WERI-Rb-1 (cell line): ENCODE data around the gene CXXC5.

Source experiments
- DNase-seq: peaks from one replicate; pipeline ENCODE4 v3.0.0-alpha.2; 2020
- H3K27ac ChIP-seq: fragments of 250-450 bp; sonication (Bioruptor Pico); 2 replicates; pipeline ENCODE4 v1.5.1; 2020; ENCODE audit warnings: mild to moderate bottlenecking, moderate library complexity
- H3K27me3 ChIP-seq: fragments of 250-450 bp; sonication (Bioruptor Pico); 2 replicates; pipeline ENCODE4 v1.5.1; 2021; ENCODE audit warnings: mild to moderate bottlenecking, low read depth, moderate library complexity; ENCODE audit not compliant: insufficient read depth, severe bottlenecking
- H3K36me3 ChIP-seq: fragments of 250-450 bp; sonication (Bioruptor Pico); 2 replicates; pipeline ENCODE4 v1.5.1; 2020; ENCODE audit warnings: mild to moderate bottlenecking, moderate library complexity
- H3K4me3 ChIP-seq: 2 replicates; pipeline ENCODE4 v1.5.1; 2011; ENCODE audit warnings: low read depth, mild to moderate bottlenecking, control low read depth, low read length
- H3K9me3 ChIP-seq: fragments of 250-450 bp; sonication (Bioruptor Pico); 2 replicates; pipeline ENCODE4 v1.5.1; 2021; ENCODE audit warnings: mild to moderate bottlenecking, moderate library complexity; ENCODE audit not compliant: severe bottlenecking
- CTCF ChIP-seq: IDR thresholded peaks from 2 replicates; pipeline ENCODE4 v1.5.1; 2011; ENCODE audit warnings: low read depth, mild to moderate bottlenecking, control low read depth, inconsistent platforms, low read length

Gene CXXC5

GRCh38 chr5:139692148-139692547 is 44.0 kb downstream of the CXXC5 start:
- H3K4me3 ChIP-seq: no peak overlapping the region
- TF ChIP-seq CTCF: no peak
- H3K9me3 ChIP-seq: no peaks in the 10 kb centered on the region
- DNase-seq: no peak
- no peaks in the 10 kb centered on the region for H3K27me3 ChIP-seq
- H3K36me3 ChIP-seq: peaks cover 6% of the 10 kb centered on the region; the same call in 1 of the 2 replicates
- peak overlapping the region; percentile 86 for H3K27ac ChIP-seq

GRCh38 chr5:139692679-139693308 is 44.6 kb downstream of the CXXC5 start:
- H3K27ac ChIP-seq: peak overlapping the region; percentile 86
- 0 out of 2 replicates have a peak, but pooled peaks cover 2% of the 10 kb centered on the region for H3K36me3 ChIP-seq
- no peaks in the 10 kb centered on the region for H3K27me3 ChIP-seq
- peak; percentile 79 for DNase-seq
- H3K4me3 ChIP-seq: no peak overlapping the region
- H3K9me3 ChIP-seq: no peaks in the 10 kb centered on the region
- no peak for TF ChIP-seq CTCF

- DNase-seq: no peak
- Histone ChIP-seq H3K36me3 (0 out of 2 replicates have a peak, but pooled peaks cover 2% of the 10 kb centered on the region), H3K27ac (peak overlapping the region; percentile 86), H3K27me3 (no peaks in the 10 kb centered on the region), H3K4me3 (no peak overlapping the region), H3K9me3 (no peaks in the 10 kb centered on the region)
- no peak for TF ChIP-seq CTCF
These were observed 45.7 kb downstream of the CXXC5 start for GRCh38 chr5:139693676-139694364.

- no peaks in the 10 kb centered on the region for H3K27me3 ChIP-seq
- no peak for DNase-seq
- no peaks in the 10 kb centered on the region for H3K36me3 ChIP-seq
- no peak for TF ChIP-seq CTCF
- no peak overlapping the region for H3K27ac ChIP-seq
- H3K4me3 ChIP-seq: no peak overlapping the region
- H3K9me3 ChIP-seq: no peaks in the 10 kb centered on the region
These were observed 46.5 kb downstream of the CXXC5 start for GRCh38 chr5:139694556-139695177.

GRCh38 chr5:139695178-139695573 is 47.0 kb downstream of the CXXC5 start:
- no peak for TF ChIP-seq CTCF
- no peaks in the 10 kb centered on the region for H3K36me3 ChIP-seq
- no peaks in the 10 kb centered on the region for H3K27me3 ChIP-seq
- DNase-seq: no peak
- no peak overlapping the region for H3K27ac ChIP-seq
- no peaks in the 10 kb centered on the region for H3K9me3 ChIP-seq
- no peak overlapping the region for H3K4me3 ChIP-seq
